Measurements from ENCODE around the gene CHCHD6.
A peak's percentile ranks its signal among the peaks of the same experiment; 100 is the strongest.

Gene CHCHD6

GRCh38 chr3:126896968-126897367 lies 192.9 kb downstream of the CHCHD6 start:
- TF ChIP-seq CTCF (conservative IDR thresholded peaks at IDR 0.05; ENCODE audit: control insufficient read depth, insufficient read depth, low read depth, low read length), result no peak
- no peak overlapping the region for H3K4me3 ChIP-seq (ENCODE audit: control insufficient read depth, low read depth, low read length)
- DNase-seq (ENCODE audit: low read depth), result no peak

GRCh38 chr3:126897943-126898342 lies 193.9 kb downstream of the CHCHD6 start:
- no peak for TF ChIP-seq CTCF (conservative IDR thresholded peaks at IDR 0.05; ENCODE audit: control insufficient read depth, insufficient read depth, low read depth, low read length)
- DNase-seq (ENCODE audit: low read depth), result no peak
- no peak overlapping the region for H3K4me3 ChIP-seq (ENCODE audit: control insufficient read depth, low read depth, low read length)

GRCh38 chr3:126900859-126901540 lies 197.0 kb downstream of the CHCHD6 start:
- TF ChIP-seq CTCF (conservative IDR thresholded peaks at IDR 0.05; ENCODE audit: control insufficient read depth, insufficient read depth, low read depth, low read length), result no peak
- DNase-seq (ENCODE audit: low read depth), result peak; percentile 44
- H3K4me3 ChIP-seq (ENCODE audit: control insufficient read depth, low read depth, low read length), result no peak overlapping the region

GRCh38 chr3:126901631-126902030 lies 197.6 kb downstream of the CHCHD6 start:
- DNase-seq (ENCODE audit: low read depth), result no peak
- TF ChIP-seq CTCF (conservative IDR thresholded peaks at IDR 0.05; ENCODE audit: control insufficient read depth, insufficient read depth, low read depth, low read length), result no peak
- no peak overlapping the region for H3K4me3 ChIP-seq (ENCODE audit: control insufficient read depth, low read depth, low read length)

- no peak for DNase-seq (ENCODE audit: low read depth)
- no peak overlapping the region for H3K4me3 ChIP-seq (ENCODE audit: control insufficient read depth, low read depth, low read length)
- TF ChIP-seq CTCF (conservative IDR thresholded peaks at IDR 0.05; ENCODE audit: control insufficient read depth, insufficient read depth, low read depth, low read length), result no peak
Measured at GRCh38 chr3:126903521-126903920, 199.5 kb downstream of the CHCHD6 start.

- no peak for TF ChIP-seq CTCF (conservative IDR thresholded peaks at IDR 0.05; ENCODE audit: control insufficient read depth, insufficient read depth, low read depth, low read length)
- no peak overlapping the region for H3K4me3 ChIP-seq (ENCODE audit: control insufficient read depth, low read depth, low read length)
- peak; percentile 54 for DNase-seq (ENCODE audit: low read depth)
Measured at GRCh38 chr3:126907557-126907956, 203.5 kb downstream of the CHCHD6 start.
